GM18951 (cell line): ENCODE data around the gene MEGF11.

Experiments
- POLR2A ChIP-seq: IDR thresholded peaks from 4 replicates; pipeline ENCODE4 v1.6.1; 2011; ENCODE audit warnings: mild to moderate bottlenecking; ENCODE audit not compliant: insufficient read length, insufficient read depth; ENCODE audit errors: extremely low read depth
- in situ Hi-C: fragments of 300-500 bp; cut with MboI; formaldehyde crosslinking; loops from one replicate; pipeline ENCODE4 v1.12.0; 2022; ENCODE audit warnings: low sequenced_read_pairs, mixed read lengths, inconsistent platforms; ENCODE audit not compliant: unreplicated experiment

The MEGF11 gene

GRCh38 chr15:65927545-65927944 is 326.0 kb downstream of the MEGF11 start:
- no peak for TF ChIP-seq POLR2A
- in situ Hi-C loops: no loop called here

DNA sequence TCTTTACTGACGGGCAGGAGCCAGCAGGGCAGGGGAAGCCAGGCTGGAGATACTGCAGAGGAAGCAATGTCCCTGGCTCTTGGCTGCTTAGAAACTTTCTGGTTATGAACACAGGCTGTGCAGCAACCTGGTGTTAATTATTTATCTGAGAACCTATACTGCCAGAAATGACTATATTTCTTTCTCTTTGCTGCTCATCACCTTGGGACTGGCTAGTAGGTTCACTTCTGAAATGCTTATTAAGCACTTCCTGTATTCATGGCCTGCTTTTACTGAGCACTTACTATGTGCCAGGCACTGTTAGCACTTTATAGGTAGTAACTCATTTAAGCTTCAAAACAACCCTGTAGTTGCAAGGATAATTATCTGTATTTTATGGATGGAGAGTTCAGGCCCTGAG is 326.7 kb downstream of the MEGF11 start:
- in situ Hi-C loops: no loop called here
- peak; percentile 31 for TF ChIP-seq POLR2A

DNA sequence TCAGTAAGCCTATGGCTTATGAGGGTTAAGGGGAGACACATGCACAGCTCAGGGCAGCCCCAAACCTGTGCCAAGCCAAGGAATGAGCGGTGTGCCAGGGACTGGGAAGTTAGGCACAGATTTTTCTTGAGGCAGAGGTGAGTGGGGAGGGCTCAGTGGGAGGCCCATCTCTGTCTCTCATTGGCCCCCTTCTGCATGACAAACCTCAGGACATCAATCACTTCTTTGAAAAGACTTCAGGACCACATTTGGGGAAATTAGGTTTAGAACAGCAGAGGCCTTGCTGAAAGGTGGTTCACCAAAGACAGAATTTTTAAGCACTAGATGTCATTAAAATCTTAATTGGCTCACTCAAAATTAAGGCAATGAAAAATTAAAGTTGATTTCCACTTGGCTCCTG is 327.1 kb downstream of the MEGF11 start:
- no peak for TF ChIP-seq POLR2A
- in situ Hi-C loops: no loop called here

DNA sequence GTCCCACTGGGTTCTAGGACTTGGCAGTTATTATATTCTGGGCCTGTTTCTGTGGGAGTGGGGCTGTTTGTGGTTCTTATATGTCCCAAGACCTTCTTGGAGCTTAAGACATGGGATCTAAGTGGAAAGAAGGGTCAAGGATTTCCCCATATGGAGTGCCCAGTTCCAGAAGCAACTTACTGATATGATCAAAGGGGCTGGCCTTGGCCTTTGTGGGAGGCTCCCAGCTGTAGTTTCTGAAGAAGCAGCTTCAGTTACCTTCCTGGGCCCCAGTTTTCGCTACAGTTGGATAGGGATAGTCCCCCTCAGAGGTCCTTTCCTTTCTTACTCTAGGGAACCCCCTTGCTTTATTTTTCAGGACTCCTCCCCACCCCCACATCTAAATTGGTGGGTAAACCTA is 328.2 kb downstream of the MEGF11 start:
- in situ Hi-C loops: no loop called here
- TF ChIP-seq POLR2A: no peak

DNA sequence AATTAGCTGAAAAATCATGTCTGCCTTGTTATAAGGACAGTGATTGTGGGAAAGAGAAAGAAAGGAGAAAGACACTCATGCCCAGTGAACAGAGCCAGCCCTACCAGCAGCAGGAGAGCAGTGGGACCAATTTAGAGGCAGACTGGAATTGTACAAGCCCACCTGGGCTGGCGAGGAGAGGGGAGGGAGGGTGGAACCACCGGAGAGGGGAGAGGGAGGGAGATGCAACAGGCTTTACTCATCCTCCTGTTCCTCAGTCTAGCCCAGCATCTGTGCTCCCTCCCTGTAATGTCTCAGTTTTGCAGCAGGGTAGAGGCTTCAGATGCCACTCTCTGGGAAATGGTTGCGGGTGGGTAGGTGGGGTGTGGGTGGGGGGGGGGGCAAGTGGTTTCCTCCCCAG is 329.5 kb downstream of the MEGF11 start:
- in situ Hi-C loops: no loop called here

GRCh38 chr15:65923264-65923663 is 330.3 kb downstream of the MEGF11 start:
- in situ Hi-C loops: no loop called here
- no peak for TF ChIP-seq POLR2A

More for the DNA sequence above, 329.5 kb downstream of the MEGF11 start:
- no peak for TF ChIP-seq POLR2A

GRCh38 chr15:65922621-65923020 is 330.9 kb downstream of the MEGF11 start:
- in situ Hi-C loops: no loop called here
- no peak for TF ChIP-seq POLR2A

GRCh38 chr15:65921780-65922179 is 331.8 kb downstream of the MEGF11 start:
- in situ Hi-C loops: no loop called here
- TF ChIP-seq POLR2A: peak; percentile 16

- peak; percentile 44 for TF ChIP-seq POLR2A
- in situ Hi-C loops: no loop called here
These were observed 332.7 kb downstream of the MEGF11 start for GRCh38 chr15:65920825-65921309.

- in situ Hi-C loops: no loop called here
These were observed 333.4 kb downstream of the MEGF11 start for GRCh38 chr15:65920121-65920520.

GRCh38 chr15:65919353-65919752 is 334.2 kb downstream of the MEGF11 start:
- in situ Hi-C loops: no loop called here
- TF ChIP-seq POLR2A: no peak

More at GRCh38 chr15:65920121-65920520, 333.4 kb downstream of the MEGF11 start:
- TF ChIP-seq POLR2A: no peak

GRCh38 chr15:65918945-65919344 is 334.6 kb downstream of the MEGF11 start:
- in situ Hi-C loops: no loop called here
- no peak for TF ChIP-seq POLR2A

DNA sequence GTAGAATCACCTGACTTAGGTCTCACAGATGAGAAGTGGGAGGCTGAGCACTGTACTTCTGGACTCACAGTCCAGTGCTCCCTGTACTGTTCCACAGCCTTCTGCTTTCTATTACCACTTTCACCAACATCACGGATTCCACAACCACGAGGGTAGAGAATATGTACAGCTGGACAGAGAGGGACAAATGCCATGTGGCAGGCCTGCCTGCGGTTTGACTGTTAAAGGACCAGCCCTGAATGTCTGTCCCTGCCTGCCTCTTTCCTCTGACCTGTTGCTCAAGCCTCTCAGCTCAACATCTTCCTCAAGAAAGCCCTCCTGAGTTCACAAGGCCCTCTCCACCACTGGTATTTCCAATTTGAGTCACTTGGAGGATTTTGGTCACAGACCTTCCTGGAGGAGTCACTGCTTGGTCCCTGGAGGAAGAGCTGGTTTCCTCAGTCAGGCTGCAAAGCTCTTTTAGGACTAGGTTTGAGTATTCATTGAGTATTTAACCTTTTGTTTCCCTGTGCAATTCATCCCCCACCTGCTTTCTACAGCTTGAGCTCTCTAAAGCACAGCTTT is 335.1 kb downstream of the MEGF11 start:
- in situ Hi-C loops: no loop called here
- TF ChIP-seq POLR2A: no peak

GRCh38 chr15:65917936-65918335 is 335.6 kb downstream of the MEGF11 start:
- in situ Hi-C loops: no loop called here
- TF ChIP-seq POLR2A: no peak

DNA sequence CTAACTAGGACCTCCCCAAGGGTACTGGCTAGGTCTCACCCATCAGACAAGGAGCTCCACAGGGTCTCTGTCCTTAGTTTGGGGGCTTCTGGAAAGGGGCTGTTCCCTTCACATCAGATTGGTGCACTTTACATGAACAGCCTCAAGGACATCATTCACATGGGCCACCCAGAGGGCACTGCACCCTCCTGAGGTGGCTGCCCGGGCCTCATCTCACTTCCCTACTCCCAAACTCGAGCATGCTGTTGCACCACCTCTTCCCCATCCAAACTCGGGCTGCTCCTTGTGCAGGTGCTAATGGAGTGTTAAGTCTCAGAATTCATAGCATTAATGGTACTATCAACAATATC is 336.2 kb downstream of the MEGF11 start:
- in situ Hi-C loops: no loop called here
- no peak for TF ChIP-seq POLR2A
